GM11168 (cell line): ENCODE data around the gene FAM53A.
"Not testable (repeated sequence)": the region's sequence is repeated elsewhere in the genome, so short reads cannot be mapped to it uniquely, and the experiment has no call there.

Experiments used
- in situ Hi-C: fragments of 300-500 bp; cut with MboI; formaldehyde crosslinking; loops from one replicate; pipeline ENCODE4 v1.12.0; 2022; ENCODE audit warnings: low sequenced_read_pairs; ENCODE audit not compliant: unreplicated experiment

The FAM53A gene

GRCh38 chr4:1609901-1610790 lies 74.0 kb downstream of the FAM53A start:
- in situ Hi-C loops: no loop called here

DNA sequence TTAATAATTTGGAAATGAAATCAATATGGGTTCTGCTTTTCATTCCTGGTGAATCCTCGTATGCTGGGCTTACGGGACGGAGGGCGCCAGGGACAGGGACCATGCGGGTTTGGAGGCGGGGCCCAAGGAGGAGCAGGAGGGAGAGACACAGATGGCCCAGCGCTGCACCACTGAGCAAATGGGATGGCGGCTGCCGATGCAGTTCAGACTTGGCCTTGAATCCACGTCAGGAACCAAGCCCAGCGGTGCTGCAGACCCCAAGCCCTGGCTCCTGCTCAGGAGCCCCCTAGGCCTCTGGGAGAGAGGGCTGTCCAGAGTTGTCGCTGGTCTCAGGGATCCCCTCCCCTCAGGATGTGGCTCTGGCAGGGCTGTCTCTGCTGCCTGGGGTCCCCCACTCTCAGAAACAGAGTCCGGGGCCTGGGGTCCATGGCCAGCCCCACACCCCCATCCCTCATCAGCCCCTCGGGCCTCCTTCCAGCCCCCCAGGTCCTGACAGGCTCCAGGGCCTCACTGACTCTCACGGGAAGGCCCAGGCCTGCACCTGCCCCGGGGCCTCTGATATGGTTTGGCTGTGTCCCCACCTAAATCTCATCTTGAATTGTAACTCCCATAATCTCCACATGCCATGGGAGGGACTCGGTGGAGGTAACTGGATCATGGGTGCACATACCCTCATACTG lies 75.2 kb downstream of the FAM53A start:
- in situ Hi-C loops: no loop called here

GRCh38 chr4:1608196-1608820 lies 75.8 kb downstream of the FAM53A start:
- in situ Hi-C loops: no loop called here

- in situ Hi-C loops: not testable (repeated sequence)
These were observed 76.5 kb downstream of the FAM53A start for GRCh38 chr4:1607436-1608195.

- in situ Hi-C loops: no loop called here
These were observed 79.4 kb downstream of the FAM53A start for GRCh38 chr4:1604706-1605205.

GRCh38 chr4:1604181-1604705 lies 79.9 kb downstream of the FAM53A start:
- in situ Hi-C loops: no loop called here

DNA sequence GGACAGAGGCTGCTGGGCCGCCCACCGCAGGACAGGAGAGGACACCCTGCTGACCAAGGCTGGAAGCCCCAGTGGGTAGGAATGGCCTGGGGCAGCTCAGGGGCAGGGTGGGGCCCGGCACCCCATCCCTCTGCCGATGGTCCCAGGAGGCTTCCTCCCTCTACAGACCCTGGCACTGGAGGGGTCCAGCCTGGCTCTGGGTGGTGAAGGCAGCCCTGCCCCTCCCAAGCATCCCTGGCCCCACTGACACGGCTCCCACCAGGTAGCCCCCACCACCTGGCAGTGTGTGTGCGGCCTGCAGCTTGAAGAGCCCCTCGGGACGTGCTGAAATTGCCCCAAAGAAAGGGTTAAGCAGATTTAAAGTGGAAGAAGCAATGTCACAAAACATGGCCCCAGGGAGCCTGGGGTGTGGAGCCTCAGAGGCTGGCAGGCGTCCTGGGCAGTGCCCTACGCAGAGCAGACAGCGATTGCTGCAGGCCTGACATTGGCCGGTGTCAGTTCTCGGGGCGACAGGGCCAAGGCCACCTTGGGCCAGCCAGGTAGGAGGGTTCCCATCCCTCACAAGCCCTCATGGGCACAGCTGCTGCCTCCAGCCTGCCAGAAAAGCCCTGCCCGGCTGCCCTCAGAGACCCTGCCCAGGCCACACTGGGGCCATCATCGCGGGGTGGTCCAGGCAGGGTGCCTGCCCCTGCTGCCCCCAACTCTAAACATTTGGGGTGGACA lies 80.5 kb downstream of the FAM53A start:
- in situ Hi-C loops: no loop called here

DNA sequence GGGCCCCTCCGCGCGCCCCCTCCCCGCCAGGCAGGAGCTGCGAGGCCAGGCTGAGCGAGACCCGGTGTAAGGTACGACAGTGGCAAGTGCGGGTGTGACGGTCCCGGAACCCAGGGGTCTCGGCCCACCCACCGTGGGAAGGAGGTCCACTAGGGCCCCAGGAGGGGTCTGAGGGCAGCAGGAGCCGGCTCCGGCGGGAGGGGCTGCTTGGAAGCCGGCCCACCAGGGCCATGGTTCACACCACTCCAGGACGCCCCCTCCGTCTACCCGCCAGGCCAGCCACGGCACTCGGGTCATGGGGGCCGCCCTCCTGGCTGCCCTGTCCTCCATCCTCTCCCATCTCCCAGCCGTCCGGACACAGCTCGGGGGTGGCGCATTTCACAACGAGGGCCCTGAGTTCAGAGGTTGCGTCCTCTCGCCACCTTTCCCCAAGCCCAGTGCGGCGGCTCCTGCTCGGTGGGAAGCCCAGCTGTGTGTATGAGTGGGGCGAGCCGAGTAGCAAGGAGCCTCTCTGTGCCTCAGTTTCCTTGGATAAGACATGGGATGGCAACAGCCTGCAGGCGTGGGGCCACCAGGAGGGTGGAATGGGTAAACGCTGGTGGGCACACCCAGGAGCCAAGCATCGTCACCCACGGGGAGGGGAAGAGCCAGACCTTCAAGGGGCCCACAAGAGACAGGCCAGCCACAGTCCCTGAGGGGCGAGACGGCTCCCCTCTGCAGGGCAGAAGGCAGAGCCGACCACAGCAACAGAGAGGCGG lies 81.3 kb downstream of the FAM53A start:
- in situ Hi-C loops: no loop called here

- in situ Hi-C loops: no loop called here
These were observed 82.1 kb downstream of the FAM53A start for GRCh38 chr4:1601852-1602654.

- in situ Hi-C loops: no loop called here
These were observed 82.6 kb downstream of the FAM53A start for GRCh38 chr4:1601533-1601835.

DNA sequence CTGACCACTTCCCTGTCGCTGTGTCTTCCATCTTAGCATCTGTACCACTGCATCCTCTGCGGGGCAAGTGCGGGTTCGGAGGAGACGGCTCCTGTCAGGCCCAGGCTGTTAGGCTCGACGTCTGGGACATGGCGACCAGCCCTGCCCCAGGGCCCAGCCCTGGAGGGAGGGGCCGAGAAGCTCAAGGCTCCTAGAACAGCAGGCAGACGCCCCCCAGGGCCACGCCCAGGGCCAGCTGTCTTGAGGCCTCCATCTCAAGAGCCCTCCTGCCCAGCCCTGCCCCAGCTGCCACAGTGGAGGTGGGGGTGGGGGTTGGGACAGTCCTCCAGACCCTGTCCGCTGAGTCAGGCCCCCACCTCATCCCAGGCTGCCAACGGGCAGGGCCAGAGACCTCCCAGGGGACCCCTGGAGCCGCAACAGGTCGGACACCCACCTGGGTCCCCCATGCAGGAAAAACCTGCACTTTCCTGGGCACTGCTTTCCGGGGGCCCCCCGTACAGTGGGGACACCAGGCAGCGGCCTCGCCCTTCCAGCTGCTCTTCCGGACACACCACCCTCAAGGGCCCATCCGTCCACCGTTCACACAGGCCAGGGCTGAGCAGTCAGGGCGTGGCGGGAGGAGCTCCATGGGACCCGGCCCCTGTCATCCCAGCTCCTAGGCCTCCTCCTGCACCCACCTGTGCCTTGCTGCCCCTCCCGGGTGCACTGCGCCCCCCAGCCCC lies 83.1 kb downstream of the FAM53A start:
- in situ Hi-C loops: no loop called here

DNA sequence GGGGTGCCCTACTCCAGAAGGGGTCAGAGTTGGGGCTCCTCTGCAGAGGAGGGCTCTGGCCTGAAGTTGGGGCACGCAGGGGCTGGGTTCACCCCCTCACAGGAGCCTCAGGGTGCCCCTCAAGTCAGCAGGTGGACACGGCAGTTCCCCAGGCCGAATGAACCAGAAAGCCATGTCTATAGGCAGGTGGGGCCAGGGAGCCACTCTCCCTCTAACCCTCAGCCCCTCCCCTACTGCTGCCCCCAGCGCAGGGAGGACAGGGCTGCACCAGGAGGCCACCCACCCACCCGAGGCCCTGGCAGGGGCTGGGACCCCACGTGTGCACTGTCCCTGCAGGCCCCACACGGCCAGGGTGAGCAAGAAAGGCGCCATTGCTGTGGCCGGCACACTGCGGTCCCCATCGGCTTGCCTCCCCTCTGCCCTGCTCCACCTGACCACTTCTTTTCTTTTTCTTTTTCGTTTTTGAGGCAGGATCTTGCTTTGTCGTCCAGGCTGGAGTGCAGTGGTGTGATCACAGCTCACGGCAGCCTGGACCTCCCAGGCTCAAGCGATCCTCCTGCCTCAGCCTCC lies 83.8 kb downstream of the FAM53A start:
- in situ Hi-C loops: no loop called here

GRCh38 chr4:1599491-1600210 lies 84.5 kb downstream of the FAM53A start:
- in situ Hi-C loops: no loop called here

GRCh38 chr4:1599026-1599481 lies 85.1 kb downstream of the FAM53A start:
- in situ Hi-C loops: no loop called here

DNA sequence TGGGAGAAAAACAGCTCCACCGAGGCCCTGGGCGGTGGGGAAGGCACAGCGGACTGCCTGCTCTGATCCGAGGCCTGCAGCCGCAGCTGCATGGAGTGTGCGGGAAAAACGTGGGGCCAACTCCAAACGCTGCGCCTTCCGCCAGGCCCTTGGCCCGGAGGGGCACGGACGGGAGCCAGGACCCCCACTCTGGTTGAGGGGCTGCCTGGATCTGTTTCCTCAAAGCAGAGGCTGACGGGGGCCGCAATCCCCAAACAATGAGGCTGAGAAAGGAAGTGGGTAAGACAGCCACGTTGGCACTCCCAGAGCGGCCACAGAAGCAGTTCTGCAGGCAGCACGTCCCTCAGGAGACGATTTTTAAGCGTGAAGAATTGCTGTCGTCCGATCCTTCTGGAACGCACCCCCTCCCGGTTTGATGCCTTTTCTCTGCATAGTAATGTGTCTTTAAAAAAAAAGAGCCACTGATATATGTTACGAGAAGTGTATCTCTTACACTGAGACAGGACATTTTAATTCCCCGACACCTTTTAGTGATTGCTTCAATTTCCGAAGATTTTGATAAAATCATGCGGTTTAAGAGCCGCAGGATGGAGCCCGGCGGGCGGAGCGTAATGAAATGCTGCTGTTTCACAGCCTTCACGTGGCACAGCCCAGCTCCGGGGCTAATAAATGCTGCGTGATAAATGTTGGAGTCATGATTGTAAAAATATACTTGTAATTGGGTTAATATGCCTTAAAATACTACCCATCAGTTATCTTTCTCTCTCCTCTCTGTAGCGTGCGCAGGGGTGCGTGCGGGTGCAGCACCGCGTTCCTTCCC lies 85.7 kb downstream of the FAM53A start:
- in situ Hi-C loops: no loop called here
